GM12874 (cell line): ENCODE data around the gene HUNK.

Source experiments
- TF ChIP-seq, protein P1 (sequence below): IDR thresholded peaks from 2 replicates; pipeline ENCODE4 v1.5.1; 2011; ENCODE audit warnings: low read depth, mild to moderate bottlenecking, control low read depth, low read length, moderate library complexity; ENCODE audit not compliant: insufficient read depth

The HUNK gene

DNA sequence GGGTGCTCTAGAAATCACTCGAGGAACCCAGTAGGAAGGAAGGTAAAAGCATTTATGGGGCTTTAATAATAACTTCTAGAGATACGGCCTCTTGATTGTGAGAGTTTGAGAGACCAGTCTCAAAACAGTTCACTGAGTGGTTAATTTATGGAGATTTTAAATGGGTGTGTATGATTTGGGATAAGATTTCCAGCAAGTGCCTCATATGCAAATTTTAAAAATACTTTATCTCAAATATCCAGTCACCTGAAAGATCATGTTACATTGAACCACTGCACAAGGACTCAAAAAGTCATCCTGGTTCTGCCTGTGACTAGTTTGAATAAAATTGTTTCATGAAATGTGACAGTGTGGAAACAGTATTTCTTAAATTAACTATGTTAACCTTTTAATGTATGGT lies 64.5 kb downstream of the HUNK start:
- TF ChIP-seq, protein P1, sequence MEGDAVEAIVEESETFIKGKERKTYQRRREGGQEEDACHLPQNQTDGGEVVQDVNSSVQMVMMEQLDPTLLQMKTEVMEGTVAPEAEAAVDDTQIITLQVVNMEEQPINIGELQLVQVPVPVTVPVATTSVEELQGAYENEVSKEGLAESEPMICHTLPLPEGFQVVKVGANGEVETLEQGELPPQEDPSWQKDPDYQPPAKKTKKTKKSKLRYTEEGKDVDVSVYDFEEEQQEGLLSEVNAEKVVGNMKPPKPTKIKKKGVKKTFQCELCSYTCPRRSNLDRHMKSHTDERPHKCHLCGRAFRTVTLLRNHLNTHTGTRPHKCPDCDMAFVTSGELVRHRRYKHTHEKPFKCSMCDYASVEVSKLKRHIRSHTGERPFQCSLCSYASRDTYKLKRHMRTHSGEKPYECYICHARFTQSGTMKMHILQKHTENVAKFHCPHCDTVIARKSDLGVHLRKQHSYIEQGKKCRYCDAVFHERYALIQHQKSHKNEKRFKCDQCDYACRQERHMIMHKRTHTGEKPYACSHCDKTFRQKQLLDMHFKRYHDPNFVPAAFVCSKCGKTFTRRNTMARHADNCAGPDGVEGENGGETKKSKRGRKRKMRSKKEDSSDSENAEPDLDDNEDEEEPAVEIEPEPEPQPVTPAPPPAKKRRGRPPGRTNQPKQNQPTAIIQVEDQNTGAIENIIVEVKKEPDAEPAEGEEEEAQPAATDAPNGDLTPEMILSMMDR: no peak

DNA sequence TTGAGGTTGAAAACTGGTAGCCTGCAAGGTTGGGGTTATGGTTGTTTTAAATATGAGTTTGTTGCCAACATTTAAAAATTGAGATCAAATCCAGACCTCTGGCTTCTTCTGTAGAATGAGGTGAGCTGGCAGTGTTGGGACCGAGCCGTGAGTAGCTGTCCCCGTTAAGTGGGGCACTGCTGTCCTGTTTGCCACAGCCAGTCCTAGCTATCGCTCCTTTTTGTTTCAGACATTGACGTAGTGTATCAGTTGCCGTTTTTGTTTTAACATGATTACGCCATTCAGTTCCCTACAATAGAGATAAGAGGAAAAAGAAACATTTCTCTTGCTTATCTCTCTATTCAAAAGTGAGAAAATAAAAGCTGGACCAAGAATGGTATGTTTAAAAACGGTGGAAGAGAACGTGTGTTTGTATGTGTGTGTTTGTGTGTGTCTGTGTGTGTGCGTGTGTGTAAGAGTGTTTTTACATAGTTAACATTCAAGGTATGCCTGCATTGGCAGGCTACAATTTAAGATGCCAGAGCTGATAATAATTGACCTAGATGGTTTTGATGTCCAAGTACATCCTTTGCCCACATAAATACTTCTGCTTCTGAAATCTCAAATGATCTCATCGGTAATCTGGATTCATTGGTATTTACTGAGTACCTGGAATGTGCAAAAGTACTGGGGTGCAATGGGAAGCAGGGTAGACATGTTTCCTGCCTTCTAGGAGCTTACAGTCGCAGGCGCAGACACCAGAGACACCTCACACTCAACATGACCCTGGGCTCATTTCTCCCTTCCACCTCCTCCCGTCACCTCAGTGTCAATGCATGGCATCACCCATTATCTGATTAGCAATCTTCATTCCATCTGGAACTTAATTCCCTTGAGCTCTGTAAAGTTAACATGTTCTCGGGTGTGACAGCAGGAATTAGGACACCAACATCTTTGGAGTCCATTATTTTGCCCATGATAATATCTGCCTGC lies 65.8 kb downstream of the HUNK start:
- TF ChIP-seq, protein P1: no peak

DNA sequence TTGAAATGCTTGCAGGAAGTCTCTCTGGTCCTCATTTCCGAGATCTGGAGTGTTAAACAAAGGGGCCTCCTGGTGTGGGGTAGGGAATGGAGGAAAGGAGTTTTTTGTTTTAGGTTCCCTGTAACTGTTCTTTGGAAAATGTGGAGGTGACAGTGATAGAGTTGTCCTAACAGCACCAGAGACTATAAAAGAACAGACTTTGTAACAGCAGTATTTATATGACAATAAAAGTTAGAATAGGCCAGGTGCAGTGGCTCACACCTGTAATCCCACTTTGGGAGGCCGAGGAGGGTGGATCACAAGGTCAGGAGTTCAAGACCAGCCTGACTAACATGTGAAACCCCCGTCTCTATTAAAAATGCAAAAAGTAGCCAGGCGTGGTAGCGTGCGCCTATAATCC lies 68.9 kb downstream of the HUNK start:
- TF ChIP-seq, protein P1: no peak

DNA sequence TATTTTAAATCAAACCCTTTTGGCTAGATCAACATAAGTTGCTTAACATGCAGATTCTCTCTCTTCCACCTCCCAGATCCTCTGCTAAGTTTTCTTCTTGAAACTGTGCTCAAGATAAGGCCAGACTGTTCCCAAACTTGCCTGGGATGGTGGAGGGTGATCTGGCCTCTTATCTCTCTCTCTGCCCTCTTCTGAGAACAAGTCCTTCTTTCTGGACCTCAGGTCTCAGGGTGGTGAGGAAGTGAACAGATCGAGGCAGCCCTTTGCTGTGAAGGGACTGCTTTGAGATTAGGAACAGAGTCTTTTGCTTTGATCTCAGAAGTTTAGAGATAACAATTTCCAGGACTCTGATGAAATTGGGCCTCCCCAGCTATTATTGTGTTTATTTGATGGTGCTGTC lies 70.7 kb downstream of the HUNK start:
- TF ChIP-seq, protein P1: no peak

DNA sequence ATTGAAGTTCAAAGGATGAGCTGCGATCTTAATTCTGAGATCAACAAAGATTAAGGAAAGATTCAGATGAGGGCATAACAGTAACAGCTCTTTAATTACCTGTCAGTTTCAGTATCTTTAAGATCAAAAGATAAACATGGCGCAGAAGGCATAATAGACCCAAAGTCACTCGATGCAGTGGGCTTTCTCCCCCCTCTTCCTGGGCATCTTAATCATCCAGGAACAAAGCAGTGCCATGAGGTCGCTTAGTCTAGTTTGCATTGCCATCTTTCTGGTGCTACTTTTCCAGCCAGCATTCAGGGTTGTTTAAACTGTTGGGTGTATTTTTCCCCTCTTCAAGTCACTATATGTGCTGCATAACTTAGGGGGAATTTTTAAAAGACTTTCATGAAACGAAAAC lies 72.3 kb downstream of the HUNK start:
- TF ChIP-seq, protein P1: no peak

DNA sequence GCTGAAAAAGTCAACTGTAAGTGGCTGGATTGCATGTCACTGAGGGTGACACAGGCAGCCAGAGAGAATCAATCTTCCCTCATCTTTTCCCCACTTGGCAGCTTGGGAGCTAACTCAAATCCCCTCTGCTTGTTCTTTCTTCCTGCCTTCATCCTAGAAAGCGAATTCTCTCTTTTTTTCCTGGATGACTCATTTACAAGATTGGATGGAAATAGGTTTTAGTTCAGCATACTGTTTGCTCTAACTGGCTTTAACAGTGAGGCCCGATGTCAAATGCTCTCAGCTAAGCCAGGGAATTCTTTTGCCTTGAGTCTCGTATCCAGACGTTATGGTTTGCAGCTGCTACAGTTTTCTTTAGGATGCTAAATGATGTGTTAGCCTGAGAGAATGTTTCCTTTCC lies 72.7 kb downstream of the HUNK start:
- TF ChIP-seq, protein P1: no peak

DNA sequence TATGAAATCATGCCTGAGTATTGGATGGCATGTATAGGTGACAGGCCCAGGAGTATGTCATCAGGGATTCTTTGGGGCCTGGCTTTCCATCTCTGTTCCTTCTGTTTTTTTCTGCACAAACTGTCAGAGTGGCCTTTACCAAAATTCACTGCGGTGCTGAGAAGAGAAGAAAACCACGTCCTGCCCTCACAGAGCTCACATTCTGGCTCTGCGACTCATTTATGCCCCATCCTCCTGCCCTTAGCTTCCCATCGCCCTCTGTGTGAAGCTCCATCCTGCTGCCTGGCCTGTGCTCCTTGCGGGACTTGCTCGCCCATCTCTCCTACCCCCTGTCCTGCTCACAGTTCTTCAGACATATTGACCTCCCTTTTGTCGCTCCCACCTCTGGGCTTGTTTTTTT lies 73.4 kb downstream of the HUNK start:
- TF ChIP-seq, protein P1: no peak
